Stimulated activated CD4-positive, alpha-beta T cell treated with anti-CD3 and anti-CD28 coated beads, Interleukin-12 subunit alpha, Interleukin-12 subunit beta, amount 100 ng/mL, for 48 hours (primary cell): ENCODE data around the gene NUP98.
"Not testable (repeated sequence)": the region's sequence is repeated elsewhere in the genome, so short reads cannot be mapped to it uniquely, and the experiment has no call there.

Experiments
- DNase-seq, 3 donors: peaks; one replicate each; pipeline ENCODE4 v3.0.0-alpha.2; 2020; ENCODE audit warnings: low read depth in 2 of 3, low spot score in 1 of 3

NUP98 gene

DNA sequence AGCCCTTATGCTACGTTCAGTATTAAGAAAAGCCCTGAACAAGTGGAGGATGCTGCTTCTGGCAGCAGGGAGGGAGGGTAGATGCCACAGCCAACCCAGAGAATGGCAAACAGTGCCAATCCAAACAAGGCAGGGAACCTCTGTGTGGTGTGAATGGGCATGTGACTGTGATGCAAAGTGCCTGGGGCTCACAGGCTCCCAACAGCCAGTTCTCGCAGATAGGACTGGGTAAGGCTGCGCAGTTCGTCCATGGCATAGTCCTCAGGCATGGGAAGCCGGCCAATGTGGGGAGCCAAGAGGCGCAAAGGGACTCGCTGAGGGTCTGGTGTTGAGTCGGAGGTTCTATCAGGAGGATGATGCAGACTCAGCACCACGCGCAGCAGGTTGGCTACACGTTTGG, 121.4 kb downstream of the NUP98 start:
- DNase-seq, result no peak

DNA sequence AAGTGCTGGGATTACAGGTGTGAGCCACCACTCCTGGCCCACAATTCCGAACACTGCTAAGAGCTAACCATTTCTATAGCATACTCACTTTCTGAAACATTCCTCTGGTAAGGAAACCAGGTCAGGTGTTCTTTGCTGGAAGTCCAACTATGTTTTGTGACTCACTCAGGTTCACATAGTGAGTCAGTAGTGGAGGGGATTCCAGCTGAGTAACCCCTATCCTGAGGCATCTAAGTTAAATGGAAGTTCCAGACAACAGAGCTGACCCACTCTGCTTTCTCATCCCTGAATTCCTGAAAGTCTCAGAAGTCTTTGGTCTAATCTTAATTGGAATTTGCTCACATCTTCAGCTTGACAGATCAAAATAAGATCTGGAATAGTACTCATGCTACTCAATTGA, 123.2 kb downstream of the NUP98 start:
- no peak for DNase-seq

DNA sequence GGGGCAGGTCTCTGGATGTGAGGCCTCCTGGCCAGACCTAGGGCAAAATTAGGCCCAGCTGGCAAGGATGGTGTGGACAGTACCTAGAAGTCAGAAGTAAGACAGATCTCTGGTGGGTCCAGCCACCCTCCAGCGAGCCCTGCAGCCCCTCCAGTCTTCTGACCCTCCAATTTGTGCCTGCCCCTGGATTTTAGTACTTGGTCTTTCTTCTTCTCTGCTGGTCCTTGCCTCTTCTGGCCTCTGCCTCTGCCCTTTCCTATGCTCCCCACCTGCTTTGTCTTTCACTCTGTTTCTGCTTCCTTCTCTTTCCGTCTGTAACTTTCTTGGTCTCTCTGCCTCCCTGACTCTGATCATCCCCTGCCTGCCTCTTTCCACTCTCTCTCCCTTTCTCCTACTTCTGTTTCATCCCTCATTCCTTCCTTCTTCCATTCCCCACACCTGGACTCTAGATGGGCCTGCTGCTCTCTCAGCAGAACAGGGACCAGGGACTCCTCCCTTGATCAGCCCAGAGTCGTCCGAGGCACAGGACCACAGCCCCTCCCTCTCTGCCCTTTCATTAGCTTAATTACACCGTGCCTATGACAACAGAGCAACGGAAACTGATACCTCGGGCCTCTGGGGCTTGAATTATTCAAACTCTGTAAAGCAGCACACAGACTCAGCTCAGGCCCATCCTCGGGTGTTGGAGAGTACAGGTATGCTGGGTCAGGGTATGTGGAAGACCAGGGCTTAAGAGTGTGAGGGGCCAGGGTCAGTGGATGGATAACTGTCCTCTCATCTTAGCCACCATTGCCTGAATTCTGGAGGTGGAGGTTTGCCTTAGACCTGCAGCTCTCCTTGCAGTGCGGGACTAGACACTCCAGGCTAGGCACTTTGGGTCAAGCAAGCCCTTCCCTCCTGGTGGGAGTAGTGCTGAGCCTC, 125.8 kb downstream of the NUP98 start, which contains the start of gene CHRNA10:
CHRNA10 (minus strand) TSS at position 51 of the 921 bp plus-strand sequence. CDS start 72 bp downstream, outside the sequence.
- no peak for DNase-seq

DNA sequence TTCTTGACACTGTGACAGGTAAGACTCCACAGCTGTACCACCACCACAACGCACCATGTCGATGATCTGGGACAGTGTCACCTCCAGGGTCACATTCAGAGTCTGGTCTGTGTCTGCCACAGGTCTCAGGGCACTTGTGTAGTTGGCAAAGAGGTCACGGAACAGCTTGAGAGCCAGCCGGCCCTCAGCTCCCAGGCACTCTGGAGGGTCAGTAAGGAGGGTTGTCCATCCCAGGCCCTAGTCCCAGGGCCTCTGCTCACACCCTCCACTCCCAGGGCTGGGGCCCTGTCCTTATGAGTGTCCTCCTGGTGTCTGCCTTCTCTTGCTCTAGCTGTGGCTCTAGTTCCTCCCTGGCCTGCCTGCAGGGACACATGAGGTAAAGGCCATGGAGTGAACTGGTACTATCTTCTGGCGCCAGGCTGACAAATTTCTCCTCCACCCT, 127.6 kb downstream of the NUP98 start:
- DNase-seq, result no peak

DNA sequence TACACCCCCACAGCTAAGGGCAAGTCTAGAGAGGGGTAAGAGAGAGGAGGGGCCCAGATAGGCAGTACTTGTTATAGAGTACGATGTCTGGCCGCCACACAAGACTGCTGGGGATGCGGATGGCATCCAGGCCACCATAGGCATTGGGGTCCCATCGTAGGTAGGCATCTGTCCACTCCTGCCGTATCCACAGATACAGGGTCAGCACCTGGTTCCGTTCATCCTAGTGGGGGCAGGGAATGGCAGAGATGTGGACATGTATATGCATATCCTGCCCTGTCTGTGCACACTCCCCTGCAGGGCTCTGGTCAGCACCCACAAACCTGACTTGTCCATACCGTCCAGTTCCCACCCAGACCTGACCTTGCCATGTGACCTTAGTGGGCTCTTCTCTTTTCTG, 128.2 kb downstream of the NUP98 start:
- no peak for DNase-seq

DNA sequence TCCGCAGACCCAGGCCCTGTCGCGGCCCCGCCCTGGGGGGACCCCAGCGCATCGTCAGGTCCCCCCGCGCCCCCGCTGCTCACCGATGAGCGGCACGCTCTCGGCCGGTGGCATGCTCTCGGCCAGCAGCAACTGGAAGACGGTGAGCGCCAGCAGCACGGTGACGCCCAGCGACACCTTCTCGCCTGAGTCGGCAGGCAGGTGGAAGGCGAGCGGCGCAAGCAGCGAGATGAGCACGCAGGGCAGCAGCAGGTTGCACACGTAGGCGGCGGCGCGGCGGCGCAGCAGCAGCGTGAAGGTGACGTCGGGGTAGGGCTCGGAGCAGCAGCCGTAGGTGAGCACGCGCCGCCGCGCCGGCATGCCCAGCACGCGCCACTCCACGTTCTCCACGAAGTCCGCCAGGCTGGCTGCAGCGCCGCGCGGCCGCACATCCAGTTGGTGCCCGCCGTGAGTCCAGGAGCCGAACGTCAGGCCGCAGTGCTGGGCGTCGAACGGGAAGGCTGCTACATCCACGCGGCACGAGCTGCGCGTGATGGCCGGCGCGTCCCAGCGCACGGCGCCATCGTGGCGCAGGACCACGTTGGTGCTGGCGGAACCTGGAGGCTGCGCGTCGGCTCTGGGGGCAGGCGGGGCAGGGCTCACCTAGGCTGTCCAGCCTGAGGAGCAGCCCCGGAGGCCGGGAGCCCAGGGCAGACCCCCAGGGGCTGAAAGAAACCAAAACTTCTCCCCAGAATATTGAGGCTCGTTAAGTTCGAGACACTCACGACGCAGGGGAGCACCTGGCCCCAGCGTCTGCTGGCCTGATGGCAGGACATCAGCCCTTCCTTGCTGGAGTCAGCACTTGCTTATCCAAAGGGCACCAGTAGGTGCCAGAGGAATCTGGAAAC, 130.0 kb downstream of the NUP98 start:
- DNase-seq, result no peak

DNA sequence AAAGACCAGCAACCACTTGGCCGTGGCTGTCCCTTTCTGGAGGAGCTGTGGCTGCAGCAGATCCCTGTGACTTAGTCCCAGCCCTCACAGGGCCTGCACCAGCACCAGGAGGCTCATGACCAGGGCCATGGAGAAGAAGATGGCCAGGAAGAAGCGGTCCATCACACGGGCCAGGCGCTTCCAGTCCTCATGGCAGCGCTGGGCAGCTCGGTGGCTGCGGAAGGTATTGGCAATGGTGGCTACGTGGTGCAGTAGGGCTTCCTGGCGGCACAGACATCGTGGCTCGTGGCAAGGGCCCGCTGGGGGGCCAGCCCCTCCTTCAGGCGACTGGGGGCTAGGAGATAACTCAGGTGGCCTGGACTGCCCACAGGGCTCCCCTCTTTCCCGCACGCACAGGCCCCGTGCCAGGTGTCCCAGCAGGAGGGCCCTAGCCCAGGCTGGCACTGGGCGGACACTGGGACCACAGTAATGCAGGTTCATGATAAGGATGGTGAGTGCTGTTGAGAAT, 131.3 kb downstream of the NUP98 start:
- DNase-seq, result no peak

DNA sequence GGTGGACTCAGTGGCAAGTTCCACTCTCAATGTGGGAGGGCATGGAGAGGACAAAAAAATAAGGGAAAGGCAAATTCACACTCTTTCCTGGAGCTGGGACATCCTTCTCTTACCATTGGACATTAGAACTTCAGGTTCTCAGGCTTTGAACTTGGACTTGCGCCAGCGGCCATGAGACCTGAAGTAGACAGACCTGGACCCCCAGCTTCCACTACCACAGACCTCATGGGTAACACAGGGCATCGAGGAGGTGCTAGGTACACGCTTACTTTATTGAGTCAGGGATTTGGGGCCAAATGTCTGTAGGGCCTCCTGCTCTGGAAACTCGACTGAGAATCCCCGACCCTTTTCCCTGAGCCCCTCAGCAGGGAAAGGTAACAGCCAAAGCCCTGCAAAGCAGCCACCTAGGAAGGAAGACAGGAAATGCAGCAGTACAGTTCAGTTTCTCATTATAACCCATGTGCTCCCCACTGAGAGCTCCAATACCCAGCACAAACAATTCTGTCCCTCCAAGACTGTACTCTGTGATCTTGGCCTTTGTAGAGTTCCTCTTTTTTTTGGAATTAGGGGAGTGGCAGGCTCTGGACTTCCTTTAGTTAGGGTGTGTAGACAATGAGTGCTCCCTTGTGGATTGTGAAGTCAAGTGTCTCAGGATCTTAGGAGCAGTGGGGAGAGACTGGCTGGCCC, 131.9 kb downstream of the NUP98 start:
- no peak for DNase-seq

DNA sequence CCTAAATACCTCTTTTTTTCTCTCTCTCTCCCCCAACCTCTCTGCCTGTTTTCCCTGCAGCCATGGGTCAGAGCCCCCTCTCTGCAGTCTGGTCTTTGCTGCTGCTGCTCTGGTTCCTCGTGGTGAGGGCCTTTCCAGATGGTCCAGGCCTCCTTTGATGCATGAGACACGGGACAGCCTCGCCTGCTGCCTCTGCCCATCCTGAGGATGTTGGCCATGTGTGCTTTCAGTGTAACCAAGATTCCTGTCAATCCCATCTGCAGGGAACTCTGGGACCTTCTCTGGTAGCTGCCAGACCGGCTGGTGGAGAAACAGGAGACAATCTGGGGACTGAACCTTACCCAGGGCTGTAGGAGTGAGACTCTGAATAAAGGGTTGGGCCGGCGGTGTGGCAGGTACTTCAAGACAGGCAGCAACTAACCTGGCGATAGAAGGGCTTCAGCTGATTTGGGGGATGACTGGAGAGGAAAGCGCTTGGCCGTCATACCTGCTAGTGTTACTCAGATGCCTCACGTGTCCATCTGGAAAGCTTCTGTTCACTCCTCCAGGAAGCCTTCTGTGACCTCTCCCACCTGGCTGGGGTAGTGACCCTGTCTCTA, 133.2 kb downstream of the NUP98 start:
- DNase-seq, result no peak

DNA sequence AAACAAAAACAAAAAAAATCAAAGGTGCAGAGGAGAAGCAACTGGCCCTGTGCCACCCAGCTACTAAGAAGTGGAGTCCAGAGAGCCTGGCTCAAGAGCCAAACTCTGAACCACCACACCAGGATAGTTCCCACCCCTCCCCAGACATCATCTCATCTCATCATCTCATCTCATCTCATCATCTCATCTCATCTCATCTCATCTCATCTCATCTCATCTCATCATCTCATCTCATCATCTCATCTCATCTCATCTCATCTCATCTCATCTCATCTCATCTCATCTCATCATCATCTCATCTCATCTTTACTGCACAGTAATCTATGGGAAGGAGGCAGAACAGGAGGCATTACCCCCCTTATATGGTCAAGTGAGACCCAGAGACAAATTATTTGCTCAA, 134.5 kb downstream of the NUP98 start:
- no peak for DNase-seq

DNA sequence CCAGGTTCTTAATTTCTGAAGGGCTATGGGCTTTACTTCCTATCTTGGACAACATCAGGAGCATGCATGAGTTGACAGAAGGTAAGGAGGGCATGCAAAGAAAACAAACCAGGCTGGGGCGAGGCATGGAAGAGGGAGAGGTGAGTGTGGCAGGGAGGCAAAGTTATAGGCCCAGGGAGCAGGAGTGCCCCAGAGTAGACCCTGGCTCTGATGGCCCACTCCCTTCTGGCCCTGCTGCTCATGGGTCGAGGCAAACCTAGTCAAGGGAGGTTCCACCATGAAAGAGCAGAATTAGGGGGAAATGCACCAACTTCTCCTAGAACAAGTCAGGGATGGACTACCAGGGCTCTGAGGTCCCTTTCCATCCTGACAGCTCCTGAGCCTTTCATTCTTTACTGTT, 136.4 kb downstream of the NUP98 start:
- no peak for DNase-seq

DNA sequence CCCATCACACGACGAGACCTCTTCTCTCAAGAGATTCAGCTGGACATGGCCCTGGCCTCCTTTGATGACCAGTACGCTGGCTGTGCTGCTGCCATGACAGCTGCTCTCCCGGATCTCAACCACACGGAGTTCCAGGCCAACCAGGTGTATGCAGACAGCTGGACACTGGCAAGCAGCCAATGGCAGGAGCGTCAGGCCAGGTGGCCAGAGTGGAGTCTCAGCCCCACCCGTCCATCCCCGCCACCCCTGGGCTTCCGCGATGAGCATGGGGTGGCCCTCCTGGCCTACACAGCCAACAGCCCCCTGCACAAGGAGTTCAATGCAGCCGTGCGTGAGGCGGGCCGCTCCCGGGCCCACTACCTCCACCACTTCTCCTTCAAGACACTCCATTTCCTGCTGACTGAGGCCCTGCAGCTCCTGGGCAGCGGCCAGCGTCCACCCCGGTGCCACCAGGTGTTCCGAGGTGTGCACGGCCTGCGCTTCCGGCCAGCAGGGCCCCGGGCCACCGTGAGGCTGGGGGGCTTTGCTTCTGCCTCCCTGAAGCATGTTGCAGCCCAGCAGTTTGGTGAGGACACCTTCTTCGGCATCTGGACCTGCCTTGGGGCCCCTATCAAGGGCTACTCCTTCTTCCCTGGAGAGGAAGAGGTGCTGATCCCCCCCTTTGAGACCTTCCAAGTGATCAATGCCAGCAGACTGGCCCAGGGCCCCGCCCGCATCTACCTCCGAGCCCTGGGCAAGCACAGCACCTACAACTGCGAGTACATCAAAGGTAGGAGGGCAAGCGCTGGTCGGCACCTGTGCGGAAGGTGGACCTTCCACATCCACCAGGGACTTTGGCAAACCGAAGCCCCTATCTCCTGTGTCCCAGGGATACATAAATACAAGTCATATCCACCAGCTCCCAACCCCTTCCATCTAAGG, 137.5 kb downstream of the NUP98 start:
- DNase-seq, result no peak

DNA sequence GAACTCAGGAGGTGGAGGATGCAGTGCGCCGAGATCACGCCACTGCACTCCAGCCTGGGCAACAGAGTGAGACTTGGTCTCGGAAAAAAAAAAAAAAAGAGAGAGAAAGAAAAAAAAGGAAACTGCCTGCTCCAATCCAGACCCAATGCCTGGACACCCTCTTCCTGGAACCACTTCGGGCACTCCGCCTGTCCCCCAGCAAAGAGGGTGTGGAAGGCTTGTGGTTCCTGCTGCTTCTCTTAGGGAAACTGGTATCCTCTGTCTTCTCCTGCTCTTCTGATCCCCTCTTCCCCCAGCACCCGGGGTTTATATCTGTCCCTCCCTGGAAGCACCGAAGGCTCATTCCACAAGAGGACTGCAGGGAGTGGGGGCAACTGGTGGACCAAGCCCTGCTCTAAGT, 139.1 kb downstream of the NUP98 start:
- DNase-seq, result no peak

DNA sequence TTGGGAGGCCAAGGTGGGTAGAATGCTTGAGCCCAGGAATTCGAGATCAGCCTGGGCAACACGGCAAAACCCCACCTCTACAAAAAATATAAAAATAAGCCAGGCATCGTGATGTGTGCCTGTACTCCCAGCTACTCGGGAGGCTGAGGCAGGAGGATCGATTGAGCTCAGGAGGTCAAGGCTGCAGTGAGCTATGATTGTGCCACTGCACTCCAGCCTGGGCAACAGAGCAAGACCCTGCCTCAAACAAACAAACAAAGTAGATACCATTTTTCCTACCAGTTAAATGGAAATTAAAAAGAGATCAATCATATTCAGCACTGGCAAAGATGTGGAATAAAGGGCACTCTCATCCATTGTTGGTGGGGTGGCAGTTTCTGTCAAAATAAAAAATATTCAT, 140.0 kb downstream of the NUP98 start:
- DNase-seq, result not testable (repeated sequence)

DNA sequence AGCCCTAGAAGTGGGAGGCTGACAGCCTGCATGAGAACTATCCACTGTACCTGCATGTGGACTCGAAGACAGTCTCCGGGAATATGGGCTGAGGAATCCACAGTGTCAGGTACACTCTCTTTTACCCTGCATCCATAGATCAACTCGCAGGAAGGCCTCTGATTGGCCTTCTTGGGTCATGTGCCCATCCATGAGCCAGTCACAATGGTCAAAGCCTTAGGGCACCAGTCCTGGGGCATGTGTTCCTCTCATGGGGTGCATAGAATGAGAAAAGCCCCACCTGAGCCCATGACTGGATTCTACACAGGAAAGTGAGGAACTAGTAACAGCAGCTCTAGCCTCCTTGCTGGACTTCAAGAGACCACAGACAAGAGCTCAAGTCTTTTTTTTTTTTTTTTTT, 141.8 kb downstream of the NUP98 start:
- no peak for DNase-seq

DNA sequence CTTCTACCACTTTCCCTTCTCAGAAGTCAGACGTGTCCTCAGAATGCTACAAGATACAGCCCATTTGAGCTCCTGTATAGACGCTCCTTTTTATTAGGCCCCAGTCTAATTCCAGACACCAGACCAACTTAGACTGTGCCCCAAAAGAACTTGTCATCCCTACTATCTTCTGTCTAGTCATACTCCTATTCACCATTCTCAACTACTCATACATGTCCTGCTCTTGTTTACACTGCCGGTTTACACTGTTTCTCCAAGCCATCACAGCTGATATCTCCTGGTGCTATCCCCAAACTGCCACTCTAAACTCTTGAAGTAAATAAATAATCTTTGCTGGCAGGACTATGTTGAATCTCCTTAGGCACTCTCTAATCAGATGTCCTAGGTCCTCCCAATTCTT, 144.8 kb downstream of the NUP98 start:
- DNase-seq, result not testable (repeated sequence)

DNA sequence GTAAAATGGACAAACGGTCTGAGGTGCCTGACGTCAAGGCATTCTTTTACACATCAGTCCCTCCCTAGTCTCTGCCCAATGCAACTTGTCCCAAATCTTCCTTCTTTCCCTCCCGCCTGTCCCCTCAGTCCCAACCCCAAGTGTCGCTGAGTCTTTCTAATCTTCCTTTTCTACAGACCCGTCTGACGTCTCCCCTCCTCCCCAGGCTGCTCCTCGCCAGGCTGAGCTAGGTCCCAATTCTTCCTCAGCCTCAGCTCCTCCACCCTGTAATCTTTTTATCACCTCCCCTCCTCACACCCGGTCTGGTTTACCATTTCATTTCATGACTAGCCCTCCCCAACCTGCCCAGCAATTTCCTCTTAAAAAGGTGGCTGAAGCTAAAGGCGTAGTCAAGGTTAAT, 148.0 kb downstream of the NUP98 start:
- not testable (repeated sequence) for DNase-seq

DNA sequence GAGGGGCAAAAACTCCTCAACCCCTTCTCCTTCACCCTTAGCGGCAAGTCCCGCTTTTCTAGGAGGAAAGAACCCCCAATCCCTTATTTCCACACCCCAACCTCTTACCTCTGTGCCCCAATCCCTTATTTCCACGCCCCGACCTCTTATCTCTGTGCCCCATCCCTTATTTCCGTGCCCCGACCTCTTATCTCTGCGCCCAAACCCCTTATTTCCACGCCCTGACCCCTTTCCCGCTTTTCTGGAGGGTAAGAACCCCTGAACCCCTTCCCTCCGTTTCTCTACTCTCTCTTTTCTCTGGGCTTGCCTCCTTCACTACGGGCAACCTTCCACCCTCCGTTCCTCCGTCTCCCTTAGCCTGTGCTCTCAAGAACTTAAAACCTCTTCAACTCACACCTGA, 148.5 kb downstream of the NUP98 start:
- not testable (repeated sequence) for DNase-seq

DNA sequence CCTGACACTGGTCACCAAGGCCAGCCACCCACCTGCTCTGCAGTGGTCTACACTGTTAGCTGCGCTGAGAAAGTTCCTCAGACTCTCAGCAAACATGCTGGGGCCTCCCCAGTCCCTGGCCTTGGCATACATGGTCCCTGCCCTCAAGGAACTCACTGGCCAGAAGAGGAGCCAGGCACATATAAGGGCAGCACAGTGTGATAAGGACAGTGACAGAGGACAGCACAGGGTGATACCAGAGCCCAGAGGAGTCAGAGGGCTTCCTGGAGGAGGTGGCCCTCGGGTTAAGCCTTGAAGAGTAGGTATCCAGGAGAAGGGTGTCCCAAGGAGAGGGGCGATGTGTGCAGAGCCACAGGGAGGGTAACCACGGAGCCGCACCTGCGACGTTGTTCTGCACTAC, 151.8 kb downstream of the NUP98 start:
- no peak for DNase-seq

DNA sequence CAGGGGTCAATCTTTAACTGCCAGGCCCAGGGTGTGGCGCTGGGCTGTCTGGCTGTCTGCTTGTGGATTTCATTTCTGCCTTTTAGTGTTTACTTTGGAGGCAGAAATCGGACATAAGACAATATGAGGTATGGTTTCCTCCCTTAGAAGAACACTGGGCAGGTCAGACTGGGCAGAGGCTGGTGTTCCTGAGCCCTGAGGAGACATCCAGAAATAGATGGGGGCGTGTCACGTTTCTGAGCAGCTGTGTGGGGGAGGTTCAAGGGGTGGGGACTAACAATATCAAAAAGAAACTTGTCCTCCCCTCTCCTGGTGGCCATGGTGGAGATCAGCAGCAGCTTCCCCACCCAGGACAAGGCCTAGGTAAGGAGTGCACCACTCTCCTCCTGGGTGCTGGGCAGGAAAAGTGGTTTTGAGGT, 152.5 kb downstream of the NUP98 start, which contains the start of gene ART1:
ART1 (plus strand) TSS at position 312 of the 419 bp plus-strand sequence. CDS start 14,086 bp downstream, outside the sequence.
- no peak for DNase-seq
